OCI-LY7 (cell line): ENCODE results near the gene SPRYD3.

Source experiments
- EZH2phosphoT487 ChIP-seq: fragments of 200-600 bp; sonication (generic); IDR thresholded peaks from 2 replicates; pipeline ENCODE4 v1.6.1; 2018; ENCODE audit warnings: low read depth, borderline replicate concordance, mild to moderate bottlenecking, mixed run types, antibody characterized with exemption, low read length, moderate library complexity, mixed read lengths
- TF ChIP-seq, protein P1 (sequence below): fragments of 200-600 bp; sonication (generic); conservative IDR thresholded peaks from 2 replicates; pipeline ENCODE4 v1.5.1; 2014; ENCODE audit warnings: mild to moderate bottlenecking, antibody characterized with exemption, low read length, moderate library complexity, mixed read lengths

DNA sequence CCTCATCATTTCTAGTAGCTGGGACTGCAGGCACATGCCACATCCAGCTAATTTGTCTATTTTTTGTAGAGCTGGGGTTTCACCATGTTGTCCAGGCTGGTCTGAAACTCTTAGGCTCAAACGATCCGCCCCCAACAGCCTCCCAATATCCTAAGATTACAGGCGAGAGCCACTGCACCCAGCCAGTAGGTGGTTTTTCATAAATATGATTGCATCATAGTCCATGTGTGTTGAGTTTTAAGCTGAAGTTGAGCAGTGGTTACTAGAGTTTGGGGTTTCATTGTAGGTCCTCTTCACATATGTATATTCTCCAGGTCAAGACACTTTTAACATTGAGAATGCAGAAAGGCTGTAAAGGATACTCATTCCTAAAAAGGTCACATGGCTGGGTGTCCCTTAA lies 42.4 kb downstream of the SPRYD3 start:
- TF ChIP-seq, protein P1, sequence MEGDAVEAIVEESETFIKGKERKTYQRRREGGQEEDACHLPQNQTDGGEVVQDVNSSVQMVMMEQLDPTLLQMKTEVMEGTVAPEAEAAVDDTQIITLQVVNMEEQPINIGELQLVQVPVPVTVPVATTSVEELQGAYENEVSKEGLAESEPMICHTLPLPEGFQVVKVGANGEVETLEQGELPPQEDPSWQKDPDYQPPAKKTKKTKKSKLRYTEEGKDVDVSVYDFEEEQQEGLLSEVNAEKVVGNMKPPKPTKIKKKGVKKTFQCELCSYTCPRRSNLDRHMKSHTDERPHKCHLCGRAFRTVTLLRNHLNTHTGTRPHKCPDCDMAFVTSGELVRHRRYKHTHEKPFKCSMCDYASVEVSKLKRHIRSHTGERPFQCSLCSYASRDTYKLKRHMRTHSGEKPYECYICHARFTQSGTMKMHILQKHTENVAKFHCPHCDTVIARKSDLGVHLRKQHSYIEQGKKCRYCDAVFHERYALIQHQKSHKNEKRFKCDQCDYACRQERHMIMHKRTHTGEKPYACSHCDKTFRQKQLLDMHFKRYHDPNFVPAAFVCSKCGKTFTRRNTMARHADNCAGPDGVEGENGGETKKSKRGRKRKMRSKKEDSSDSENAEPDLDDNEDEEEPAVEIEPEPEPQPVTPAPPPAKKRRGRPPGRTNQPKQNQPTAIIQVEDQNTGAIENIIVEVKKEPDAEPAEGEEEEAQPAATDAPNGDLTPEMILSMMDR: no peak
- TF ChIP-seq EZH2phosphoT487: no peak
